ENCODE measurements around the gene SLC33A1.
"Not testable (repeated sequence)": the region's sequence is repeated elsewhere in the genome, so short reads cannot be mapped to it uniquely, and the experiment has no call there.

SLC33A1 gene

GRCh38 chr3:155861476-155862183 lies 7.4 kb upstream of the SLC33A1 start:
- no peak for DNase-seq

- not testable (repeated sequence) for DNase-seq
These were observed 6.2 kb upstream of the SLC33A1 start for GRCh38 chr3:155860424-155860823.

DNA sequence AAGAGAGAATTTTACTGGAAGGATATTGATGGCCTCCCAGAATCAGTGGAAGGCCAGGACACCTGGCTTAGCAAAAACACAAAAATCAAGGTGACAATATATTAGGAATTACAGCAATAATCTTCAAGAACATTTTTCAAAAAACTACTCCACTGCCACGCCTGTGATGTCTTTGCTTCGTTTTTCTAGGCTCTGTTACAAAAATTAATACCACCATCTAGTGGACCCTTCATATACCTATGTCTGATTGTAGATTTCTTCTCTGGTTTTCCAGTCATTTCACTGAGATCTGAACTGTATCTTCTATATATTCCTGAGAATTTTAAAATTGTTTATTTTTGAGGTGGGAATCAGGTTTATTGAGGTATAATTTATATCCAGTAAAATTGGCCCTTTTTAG lies 5.6 kb upstream of the SLC33A1 start:
- DNase-seq = no peak

DNA sequence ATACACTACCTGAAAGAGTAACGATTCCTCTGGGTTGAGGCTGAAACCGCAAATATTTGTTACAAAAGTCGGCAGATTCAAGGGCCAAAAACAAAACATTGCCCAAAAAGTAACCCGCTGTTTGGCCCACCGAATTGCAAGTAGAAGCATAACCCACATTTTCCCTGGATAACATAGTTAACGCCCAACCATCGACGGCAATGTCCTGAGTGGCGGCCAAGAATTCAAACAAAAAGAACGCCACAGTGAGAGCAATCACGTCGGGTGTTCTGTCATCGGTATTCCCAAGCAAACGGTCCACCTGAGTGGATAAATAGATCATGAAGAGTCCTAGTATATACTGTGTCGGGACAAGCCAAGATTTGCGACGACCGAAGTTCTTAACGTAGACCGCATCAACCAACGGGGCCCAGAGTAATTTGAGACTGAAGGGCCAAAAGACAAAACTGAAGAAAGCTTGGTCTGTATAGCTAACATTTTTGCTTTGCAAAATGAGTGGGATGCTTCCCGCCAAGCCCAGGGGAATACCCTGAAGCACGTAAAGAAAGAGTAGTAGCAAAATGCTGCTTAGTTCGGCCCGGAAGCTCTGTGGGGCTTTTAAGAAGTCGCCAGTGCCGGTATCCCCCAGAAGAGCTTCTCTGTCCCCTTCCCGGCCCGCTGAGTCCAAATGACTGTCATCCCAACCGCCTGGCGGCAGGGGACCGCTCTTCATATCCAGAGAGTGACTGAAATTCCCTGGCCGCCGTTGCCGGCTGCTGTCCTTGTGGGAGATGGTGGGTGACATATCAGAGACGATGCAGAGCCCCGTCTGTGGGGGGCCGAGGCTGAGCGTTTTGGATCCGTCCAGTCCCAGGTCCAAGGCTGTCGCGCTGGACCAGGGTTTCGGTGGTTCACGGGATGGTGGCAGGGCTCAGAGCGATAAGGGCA lies 750 bp downstream of the SLC33A1 start:
- DNase-seq = peak; percentile 47

- DNase-seq = no peak
These were observed 1.9 kb downstream of the SLC33A1 start for GRCh38 chr3:155852341-155852740.

DNA sequence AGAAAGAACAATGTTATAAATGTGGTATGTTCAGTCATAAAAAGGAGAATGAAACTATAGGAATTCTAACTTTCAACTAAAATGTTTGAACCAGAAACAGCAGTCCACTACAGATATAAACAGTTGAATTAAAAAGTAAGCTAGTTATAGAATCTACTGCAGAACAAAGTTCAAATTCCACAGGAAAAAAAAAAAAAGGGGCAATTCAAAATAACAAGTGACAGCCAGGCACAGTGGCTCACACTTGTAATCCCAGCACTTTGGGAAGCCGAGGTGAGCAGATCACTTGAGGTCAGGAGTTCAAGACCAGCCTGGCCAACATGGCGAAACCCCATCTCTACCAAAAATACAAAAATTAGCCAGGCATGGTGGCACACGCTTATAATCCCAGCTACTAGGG lies 4.8 kb downstream of the SLC33A1 start:
- DNase-seq = not testable (repeated sequence)

DNA sequence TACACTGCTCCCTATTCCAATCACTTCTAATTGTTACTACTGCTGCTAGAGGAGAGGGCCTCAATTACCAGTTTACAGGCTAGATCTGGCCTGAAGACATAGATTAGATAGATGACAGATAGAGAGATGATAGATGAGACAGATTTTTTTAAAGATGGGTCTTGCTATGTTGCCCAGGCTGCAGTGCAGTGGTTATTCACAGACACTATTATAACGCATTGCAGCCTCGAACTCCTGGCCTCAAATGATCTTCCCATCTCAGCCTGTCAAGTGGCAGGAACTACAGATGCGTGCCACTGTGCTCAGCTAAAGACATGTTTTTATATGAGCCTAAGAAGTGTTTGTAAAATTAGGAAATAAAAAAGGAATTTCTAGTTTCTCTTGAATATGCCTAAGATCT lies 6.2 kb downstream of the SLC33A1 start:
- DNase-seq = no peak

DNA sequence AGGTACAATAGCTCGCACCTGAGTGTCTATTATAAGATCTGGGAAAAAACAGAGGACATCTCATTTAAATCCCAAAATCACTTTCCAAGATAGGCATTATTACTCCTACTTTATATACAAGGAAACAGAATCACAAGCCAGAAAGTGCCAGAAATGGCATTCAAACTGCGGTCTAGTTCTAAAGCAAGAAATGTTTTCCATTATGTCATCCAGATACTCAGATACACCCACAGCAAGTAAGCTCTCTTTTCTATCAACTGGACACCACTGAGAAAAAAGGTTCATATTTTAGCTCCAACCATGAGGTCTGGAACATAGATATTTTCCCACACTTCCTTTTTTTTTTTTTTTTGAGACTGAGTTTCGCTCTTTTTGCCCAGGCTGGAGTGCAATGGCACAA lies 8.1 kb downstream of the SLC33A1 start:
- DNase-seq = no peak

DNA sequence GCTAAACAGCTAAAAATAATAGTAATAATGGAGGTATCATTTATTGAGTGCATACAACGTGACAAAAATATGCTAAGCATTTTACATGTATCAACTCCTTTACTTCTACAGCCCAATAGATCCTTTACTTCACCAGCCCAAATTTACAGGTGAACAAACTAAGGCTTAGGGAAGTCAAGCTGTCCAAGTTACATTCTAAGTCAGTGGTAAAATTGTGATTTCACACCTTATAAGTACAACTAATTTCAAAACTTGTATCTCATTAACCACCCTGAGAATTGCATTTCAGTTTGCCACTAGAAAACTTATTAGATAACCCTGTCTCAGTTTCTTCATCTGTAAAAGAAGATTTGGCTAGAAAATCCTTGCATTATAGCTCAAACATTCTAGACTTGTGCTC lies 10.7 kb downstream of the SLC33A1 start:
- DNase-seq = no peak

- DNase-seq = no peak
These were observed 18.7 kb downstream of the SLC33A1 start for GRCh38 chr3:155835341-155836071.

DNA sequence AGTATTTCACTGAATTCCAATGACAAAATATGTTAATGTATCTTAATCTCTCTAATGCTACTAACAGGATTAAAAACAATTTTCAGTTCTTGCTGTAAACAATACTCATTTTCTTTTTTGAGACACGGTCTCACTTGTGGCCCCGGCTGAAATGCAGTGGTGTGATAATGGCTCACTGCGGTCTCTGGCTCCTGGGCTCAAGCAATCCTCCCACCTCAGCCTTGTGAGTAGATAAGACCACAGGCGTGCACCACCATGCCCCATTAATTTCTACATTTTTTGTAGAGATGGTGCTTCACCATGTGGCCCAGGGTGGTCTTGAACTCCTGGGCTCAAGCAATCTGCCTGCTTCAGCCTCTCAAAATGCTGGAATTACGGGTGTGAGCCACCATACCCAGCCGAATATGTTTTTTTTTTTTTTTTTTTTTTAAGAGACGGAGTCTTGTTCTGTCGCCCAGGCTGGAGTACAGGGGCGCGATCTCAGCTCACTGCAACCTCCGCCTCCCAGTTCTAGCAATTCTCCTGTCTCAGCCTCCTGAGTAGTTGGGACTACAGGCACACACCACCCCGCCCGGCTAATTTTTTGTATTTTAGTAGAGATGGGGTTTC lies 25.6 kb downstream of the SLC33A1 start:
- not testable (repeated sequence) for DNase-seq

DNA sequence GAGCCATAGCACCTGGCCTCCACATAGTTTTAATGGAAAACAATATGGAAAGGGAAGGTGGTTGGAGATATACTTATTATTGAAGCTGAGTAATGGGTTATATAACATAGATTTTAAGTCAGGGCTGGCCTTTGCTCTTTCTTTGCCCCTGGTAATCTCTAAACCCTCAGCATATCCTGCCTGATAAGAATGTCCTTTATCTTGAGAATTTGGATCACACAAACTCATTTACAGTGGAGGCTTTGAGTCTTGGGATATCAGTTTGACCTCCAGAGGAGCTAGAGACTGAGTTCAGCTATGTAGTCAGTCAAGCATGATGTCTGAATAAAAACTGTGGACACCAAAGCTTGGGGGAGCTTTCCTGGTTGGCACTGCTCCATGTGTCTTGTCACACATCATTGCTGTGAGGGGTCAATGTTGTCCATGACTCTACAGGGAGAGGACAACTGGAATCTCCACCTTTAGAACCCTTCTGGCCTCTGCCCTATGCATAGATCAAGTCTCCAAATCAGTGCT lies 39.1 kb downstream of the SLC33A1 start:
- DNase-seq = no peak

DNA sequence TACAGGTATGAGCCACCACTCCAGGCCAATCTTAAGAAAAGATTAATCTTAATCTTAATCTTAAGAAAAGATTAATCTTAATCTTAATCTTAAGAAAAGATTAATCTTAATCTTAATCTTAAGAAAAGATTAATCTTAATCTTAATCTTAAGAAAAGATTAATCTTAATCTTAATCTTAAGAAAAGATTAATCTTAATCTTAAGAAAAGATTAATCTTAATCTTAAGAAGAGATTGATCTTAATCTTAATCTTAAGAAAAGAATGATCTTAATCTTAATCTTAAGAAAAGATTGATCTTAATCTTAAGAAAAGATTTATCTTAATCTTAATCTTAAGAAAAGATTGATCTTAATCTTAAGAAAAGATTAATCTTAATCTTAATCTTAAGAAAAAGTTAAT lies 41.0 kb downstream of the SLC33A1 start:
- not testable (repeated sequence) for DNase-seq

DNA sequence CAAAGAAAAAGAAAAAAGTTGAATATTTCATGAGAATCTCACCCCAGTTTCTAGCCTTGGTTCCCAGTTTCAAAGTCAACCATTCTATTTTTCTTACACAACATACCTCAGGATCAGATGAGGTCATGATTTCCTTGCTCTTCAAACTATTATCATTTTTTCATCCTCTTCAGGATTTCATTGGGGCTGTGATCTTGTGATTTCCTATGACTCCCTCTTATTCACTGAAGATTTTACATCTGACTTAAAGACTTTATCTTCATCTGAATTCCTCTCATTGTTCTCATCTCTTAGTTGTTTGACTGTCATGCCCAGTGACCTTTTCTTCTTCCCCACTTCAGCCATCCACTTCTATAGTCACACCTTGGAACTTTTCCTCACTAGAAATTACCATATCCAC lies 45.0 kb downstream of the SLC33A1 start:
- DNase-seq = no peak

- no peak for DNase-seq
These were observed 46.4 kb downstream of the SLC33A1 start for GRCh38 chr3:155807823-155808222.

DNA sequence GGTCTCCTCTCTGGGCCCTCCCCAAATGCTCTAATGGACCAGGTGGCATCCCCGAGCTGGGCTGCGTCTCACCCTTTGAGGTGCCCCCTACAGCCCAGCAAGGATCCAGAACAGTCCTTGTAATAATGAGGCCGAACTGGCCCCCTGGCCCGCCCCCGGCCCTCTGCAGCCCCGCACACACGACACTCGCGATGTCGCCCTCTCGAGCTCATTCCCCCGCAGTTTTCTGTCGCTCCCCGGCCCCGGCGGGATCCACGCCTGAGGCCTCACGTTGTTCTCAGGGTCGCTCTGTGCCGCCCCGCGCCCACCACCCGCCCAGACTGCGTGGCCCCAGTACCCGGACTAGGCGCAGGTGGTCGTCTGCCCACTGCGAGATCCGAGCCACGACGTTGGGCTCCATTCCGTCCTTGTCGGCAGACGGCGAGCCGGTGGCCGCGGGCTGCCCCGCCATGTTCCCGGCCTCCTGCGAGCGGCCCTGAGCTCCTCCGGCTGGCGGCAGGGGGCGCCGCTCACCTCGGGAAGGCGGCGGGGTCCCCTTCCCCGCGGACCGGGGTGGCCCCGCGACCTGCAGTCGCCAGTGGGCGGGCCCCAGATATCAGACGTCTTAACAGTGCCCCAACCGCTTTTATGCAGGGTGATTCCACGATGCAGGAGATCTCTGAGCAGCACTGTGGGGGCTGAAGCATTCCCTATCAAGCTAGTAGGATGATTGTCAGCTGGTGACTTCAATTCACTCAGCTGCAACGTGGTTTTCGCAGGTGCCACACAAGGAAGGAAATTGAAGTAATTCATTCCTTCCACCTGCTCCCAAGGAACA lies 48.2 kb downstream of the SLC33A1 start, which contains the start of gene C3orf33:
C3orf33 (minus strand) TSS at position 477 of the 817 bp plus-strand sequence; CDS start at position 451, 26 bp downstream.
- peak; percentile 84 for DNase-seq

- DNase-seq = no peak
These were observed 48.9 kb downstream of the SLC33A1 start for GRCh38 chr3:155805204-155805801.

DNA sequence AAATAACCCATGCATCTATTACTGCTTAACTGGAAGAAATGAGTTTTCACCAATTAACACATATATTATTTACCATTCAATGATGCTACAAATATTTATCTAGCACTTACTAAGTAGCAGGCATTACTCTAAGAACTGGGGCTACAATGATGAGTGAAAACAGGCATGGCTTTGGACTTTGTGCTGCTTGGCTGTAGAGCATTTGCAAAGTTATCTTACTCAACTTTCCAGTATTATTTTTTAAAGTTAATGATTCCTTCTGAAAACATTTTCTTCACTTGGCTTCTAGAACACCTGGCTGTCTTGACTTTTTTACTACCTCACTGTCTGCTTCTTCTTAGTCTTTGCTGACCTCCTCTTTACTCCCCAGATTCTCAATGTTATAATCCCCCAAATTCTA lies 49.9 kb downstream of the SLC33A1 start:
- no peak for DNase-seq

- DNase-seq = no peak
These were observed 61.7 kb downstream of the SLC33A1 start for GRCh38 chr3:155792532-155792931.

GRCh38 chr3:155791190-155791589 lies 63.0 kb downstream of the SLC33A1 start:
- no peak for DNase-seq

DNA sequence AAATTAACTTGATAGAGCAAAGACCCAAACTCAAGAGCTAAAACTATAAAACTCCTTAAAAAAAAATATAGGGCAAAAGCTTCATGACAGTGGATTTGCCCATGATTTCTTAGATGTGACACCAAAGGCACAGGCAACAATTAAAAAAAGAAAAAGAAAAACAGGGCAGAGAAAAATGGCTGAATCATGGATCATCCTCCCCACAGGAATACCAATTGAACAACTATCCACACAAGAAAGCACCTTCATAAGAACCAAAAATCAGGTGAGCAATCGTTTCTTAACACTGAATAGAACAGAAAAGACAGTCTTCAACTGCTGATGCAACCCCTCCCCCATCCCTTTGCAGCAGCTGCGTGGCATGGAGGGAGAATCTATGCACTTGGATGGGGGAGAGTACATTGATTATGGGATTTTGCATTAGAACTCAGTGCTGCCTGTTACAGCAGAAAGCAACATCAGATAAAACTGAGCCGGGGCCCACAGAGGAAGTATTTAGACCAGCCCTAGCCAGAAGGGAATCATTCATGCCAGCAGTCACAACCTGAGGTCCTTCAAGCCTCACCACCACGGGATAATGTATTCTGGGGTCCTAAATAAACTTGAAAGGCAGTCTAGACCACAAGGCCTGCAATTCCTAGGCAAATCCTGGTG lies 63.8 kb downstream of the SLC33A1 start:
- no peak for DNase-seq
